GM19463 (cell line): ENCODE measurements around the gene SORT1.

ENCODE experiments used
- ATAC-seq: cut with Tn5 transposase; IDR thresholded peaks from one replicate; pipeline ENCODE4 v1.9.1; 2021; ENCODE audit warnings: mild to moderate bottlenecking, moderate library complexity; ENCODE audit not compliant: unreplicated experiment

SORT1 gene

GRCh38 chr1:109263597-109264378, 133.9 kb downstream of the SORT1 start:
- ATAC-seq, result peak; percentile 67

GRCh38 chr1:109263234-109263596, 134.5 kb downstream of the SORT1 start:
- ATAC-seq, result no peak

- no peak for ATAC-seq
Observed at GRCh38 chr1:109262231-109263055, 135.3 kb downstream of the SORT1 start.

- ATAC-seq, result no peak
Observed at GRCh38 chr1:109261578-109261977, 136.1 kb downstream of the SORT1 start.

- ATAC-seq, result no peak
Observed at GRCh38 chr1:109261006-109261405, 136.7 kb downstream of the SORT1 start.

- no peak for ATAC-seq
Observed at GRCh38 chr1:109259674-109260557, 137.8 kb downstream of the SORT1 start.
